IPS-11a (cell line): Measurements from ENCODE around the gene STAU1.
"Not testable (repeated sequence)": the region's sequence is repeated elsewhere in the genome, so short reads cannot be mapped to it uniquely, and the experiment has no call there.

Experiments
- H3K4me3 ChIP-seq: one replicate; pipeline ENCODE4 v1.5.1; 2013; ENCODE audit warnings: low read depth, low read length, control low read depth

STAU1 gene

DNA sequence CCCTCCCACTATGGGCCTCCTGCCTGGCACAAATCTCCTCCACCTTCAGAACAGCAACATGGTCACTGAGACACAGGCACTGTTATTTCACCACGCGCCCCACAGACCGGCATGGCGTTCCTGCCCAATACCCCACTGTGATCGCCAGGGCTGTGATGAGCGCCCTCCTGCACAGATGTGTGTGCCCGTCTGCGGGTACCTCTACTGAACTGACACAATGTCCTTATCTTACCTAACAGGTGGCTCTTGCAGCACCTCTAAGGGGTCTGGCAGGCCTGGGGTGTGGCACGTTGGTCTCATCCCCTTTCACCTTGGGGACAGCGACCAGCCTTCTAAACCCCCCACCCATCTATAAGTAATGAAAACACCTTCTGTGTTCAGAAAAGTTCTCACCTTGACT lies 64.2 kb downstream of the STAU1 start:
- H3K4me3 ChIP-seq, result no peak overlapping the region

DNA sequence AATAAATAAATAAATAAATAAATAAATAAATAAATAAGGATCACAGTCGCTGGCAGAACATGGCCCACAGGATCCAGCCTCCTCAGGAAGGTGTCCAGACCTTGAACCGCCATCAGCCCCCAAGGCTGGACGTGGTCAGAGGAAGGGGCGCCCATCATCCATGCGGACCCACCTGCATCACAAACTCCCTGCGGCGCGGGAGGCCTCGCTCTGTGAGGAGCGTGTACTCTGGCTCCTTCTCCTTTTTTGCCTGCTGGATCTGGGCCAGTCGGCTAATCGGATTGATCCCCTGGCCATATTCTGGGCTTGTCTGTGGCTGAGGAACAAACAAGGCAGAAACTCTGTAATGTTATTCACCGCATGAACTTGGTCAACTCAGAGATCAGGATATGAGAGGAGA lies 65.2 kb downstream of the STAU1 start:
- H3K4me3 ChIP-seq, result no peak overlapping the region

DNA sequence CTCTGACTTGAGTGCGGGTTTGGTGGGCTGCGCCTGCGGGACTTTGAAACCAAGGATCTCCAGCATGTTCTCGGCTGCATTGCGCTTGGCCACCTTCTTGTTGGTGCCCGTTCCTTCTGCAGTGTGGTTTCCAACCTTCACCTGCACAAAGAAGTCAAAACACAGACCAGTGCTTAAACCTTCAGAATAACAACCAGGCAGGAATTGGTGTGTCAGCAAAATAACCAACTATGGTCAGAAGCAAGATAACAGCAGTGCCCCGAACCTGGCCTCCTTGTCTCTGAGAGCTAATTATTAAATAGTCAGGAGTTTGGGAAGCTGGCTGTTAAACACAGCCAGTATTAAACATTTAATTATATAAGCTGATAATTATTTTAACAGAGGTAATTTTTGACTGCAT lies 68.1 kb downstream of the STAU1 start:
- H3K4me3 ChIP-seq, result no peak overlapping the region

DNA sequence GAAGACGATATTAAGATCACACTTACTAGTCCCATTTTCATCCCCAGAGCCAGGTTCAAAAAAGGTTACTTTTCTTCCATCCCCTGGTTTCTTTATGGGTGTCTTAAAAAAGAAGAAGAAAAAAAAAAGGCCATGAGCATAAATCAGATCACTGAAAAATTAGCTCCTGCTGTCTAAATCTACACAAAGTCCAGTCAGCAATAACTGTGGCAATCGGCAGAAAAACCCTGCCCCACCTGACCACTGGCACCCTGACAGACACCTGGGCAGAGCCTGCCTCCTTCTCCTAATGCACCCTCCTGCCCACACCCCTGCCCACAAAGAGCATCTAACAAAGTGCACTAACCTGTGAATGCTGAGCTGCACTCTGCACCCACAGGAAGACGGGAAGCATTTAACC lies 69.8 kb downstream of the STAU1 start:
- no peak overlapping the region for H3K4me3 ChIP-seq

DNA sequence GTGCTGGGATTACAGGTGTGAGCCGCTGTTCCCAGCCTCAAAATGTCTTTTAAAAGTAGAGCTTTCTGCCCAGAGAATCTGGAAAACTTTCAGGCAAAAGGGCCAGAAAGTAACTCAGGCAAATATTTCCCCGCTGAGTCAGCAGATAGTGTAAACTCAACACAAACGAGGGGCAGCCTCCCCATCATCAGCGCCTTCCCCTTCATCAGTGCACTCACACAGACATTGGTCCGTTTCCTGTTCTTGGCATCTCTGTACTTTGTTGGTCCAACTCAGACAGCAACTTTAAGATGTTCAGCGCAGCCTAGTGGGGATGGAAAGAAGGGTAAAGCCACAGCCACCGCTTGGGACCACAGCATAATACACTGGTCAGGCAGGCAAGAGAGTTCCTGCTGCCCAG lies 72.6 kb downstream of the STAU1 start:
- no peak overlapping the region for H3K4me3 ChIP-seq

DNA sequence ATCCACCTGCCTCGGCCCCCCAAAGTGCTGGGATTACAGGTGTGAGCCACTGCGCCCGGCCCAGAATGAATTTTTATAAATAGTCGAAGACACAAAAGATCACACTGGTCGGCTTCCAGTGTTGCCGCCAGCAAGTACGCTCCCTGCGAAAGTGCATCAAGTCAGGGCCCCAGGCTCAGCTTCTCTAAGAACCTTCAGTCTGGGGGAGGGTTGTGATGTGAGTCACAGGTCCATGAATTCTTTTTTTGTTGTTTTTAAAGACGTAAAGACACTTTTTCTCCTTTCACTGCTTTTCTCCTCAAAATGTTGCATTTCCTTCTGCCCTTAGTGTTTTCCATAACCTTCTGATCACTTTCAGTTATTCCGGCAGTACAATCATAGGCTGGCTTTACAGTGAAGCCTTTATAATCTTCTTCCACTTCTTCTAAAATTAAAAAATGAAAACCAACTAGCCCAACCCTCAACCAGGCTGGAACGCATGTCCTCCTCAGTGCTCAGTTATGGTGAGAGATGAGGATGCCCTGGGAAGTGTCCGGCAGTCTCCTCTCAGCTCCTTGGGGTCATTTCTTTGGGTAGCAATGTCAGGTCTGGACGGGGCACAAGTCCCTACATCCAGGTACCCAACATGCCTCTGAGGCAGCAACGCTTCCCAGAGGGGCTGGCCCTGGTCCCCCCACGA lies 75.4 kb downstream of the STAU1 start:
- H3K4me3 ChIP-seq, result no peak overlapping the region

DNA sequence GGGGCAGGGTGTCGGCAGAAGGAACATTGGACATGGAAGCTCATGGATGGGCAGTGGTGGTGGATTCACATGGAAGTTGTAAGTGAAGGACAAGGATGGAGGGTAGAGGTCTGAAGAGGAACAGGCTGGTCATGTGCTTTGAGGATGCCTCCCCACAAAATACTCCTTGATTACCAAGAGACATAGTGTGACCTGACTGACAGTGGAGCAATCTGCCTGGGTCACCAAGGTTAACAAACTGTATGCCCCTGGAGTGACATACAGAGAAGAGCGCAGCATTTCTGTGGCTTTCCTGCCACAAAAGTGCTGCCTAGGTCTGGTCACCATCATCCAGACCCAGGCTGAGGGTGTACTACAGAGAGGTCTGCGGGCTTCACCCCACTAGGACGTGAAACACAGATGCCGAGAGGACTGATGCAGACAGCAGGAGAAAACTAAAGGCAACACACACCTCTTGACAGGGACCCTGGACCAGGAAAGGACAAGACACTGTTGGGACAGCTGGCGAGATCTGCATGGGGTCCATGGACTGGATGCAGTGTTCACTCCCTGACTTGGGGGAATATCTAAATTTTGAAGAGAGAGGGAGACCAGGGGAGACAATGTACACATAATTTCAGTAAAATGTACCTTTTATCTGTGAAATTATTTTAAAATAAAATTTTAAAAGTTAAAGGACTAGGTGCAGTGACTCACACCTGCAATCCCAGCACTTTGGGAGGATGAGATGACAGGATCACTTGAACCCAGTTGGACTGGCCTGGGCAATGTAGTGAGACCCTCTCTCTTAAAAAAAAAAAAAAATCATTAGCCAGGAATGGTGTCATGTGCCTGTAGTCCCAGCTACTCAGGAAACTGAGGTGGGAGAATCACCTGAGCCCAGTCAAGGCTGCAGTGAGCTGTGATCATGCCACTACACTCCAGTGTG lies 77.1 kb downstream of the STAU1 start:
- H3K4me3 ChIP-seq, result no peak overlapping the region

DNA sequence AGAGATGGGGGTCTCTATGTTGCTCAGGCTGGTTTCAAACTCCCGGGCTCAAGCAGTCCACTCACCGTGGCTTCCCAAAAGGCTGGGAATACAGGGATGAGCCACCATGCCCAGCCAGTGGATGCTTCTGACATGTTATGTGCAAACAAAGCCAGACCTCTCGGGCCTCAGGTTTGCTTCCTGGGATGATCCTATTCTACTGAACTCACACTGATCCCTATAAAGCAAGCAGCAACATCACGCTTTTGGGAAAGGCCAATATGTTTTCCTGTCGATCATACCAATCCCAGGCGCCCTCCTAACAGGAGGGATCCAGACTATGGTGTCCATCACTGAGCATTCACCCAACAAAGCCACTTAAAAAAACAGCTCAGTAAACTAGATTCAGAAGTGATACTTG lies 81.8 kb downstream of the STAU1 start:
- no peak overlapping the region for H3K4me3 ChIP-seq

DNA sequence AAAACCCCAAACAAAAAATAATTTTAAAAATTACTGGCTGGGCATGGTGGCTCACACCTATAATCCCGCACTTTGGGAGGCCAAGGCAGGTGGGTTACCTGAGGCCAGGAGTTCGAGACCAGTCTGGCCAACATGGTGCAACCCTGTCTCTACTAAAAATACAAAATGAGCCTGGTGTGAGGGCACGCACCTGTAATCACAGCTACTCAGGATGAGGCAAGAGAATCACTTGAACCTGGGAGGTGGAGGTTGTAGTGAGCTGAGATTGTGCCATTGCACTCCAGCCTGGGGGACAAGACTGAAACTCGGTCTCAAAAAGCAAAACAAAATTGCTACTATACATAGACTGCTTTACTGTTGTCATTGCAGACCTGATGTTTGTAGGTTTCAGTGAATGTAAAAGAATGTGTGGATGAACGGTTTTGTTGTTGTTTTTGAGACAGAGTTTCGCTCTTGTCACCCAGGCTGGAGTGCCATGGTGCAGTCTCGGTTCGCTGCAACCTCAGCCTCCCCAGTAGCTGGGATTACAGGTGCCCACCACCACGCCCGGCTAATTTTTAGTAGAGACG lies 83.1 kb downstream of the STAU1 start:
- H3K4me3 ChIP-seq, result not testable (repeated sequence)

DNA sequence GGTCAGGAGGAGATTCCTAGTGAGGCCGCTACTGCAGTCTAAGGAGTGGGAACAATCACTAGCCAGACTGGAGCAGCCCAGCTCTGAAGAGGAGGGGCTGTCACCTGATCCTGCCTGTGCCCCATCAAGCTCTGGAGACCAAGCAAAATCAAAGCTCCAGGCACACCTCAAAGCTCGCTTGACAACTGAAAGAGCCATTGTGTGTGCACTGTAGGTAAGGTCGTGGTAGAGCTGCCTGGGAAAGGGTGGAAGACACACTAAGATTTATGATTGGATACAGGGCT lies 83.8 kb downstream of the STAU1 start:
- H3K4me3 ChIP-seq, result no peak overlapping the region

DNA sequence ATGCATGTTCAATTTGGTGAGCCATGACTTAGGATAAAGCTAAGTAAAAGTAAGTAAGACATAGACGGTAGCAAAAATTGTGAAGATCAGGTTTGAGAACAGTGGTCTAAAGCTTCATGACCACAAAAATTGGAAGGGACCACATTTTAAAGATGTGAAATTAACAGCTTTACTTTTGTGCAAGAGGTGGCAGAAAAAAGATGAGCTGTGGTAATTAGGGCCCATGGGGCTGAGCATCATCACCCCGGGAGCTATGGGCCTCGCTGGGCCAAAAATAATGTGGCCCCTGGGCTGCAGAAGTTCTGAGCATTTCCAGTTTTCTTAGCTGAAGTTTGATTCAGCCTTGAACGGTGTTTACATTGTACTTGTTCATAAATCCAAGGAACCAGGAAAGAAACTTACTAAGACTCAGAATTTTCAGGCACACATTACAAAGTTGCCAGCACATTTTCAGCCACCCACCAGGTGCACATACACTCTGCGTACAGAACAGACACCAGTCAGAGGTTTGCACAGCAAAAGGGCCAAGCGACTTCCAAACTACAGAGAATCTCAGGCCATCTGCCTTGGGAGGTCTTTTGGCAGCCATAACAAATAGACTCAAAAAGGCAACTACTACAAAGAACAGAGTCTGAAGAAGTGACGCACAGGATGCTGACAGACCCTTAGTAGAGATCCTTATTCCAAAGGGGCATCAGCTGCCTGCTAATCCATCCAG lies 84.3 kb downstream of the STAU1 start:
- no peak overlapping the region for H3K4me3 ChIP-seq

DNA sequence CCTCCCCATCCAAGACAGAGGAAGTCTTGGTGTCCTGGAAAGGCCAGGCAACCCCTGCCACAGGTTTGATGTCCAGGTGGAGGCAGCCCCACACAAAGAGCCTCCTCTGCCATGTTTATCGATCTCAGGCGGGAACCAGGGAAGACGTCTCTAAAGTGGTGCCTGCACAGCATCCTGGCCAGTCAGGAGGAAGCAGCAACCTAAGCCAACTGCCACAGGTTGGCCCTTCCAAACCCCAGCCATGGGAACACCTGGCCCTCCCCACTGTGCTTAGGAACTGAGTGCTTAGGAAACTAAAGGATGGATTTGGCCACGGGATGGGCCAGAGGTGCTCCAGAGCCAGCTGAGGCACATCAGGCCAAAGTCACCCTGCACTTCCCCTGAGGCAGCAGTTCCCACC lies 85.1 kb downstream of the STAU1 start:
- H3K4me3 ChIP-seq, result no peak overlapping the region

DNA sequence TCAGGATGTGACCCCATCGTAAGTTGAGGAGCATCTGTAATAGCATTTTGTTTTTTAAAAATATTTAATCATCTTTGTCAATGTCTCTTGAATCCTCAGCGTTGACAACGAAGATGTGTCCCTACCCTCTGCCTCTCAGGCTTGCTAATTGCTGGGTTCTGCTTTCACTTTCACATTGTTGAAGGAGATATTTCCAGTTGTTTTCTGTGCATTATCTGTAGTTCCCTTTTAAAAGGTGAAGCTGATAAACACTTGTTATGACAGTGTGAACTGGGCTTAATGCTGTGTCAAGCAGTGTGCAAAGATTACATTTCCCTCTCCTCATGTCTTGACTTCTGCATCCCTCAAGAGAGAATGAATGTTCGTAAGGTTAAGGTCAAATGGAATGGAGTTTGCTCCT lies 87.2 kb downstream of the STAU1 start:
- H3K4me3 ChIP-seq, result no peak overlapping the region

DNA sequence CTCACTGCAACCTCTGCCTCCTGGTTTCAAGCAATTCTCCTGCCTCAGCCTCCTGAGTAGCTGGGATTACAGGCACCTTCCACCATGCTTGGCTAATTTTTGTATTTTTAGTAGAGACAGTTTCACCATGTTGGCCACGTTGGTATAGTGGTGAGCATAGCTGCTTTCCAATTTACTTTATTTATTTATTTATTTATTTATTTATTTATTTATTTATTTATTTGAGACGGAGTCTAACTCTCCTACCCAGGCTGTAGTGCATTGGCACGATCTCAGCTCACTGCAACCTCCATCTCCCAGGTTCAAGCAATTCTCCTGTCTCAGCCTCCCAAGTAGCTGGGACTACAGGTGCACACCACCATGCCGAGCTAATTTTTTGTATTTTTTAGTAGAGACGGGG lies 87.8 kb downstream of the STAU1 start:
- H3K4me3 ChIP-seq, result not testable (repeated sequence)

DNA sequence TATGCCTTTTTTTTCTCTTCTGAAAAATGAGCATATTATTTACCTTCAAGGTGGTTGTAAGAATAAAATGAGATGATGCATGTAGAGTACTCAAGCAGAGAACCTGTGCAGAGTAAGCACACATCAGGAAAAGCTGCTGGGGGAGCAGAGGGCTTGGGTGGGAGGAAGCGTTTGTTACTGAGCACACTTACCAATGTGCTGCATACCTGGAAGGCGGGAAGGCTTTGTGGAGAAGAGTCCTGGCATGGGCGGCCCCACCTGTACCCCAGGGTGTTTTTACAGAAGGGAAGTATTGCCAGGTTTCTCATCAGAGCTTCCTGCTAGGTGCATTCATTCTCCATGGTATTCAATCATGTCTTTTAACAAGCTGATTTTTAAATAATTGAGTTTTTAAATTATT lies 89.1 kb downstream of the STAU1 start:
- no peak overlapping the region for H3K4me3 ChIP-seq

DNA sequence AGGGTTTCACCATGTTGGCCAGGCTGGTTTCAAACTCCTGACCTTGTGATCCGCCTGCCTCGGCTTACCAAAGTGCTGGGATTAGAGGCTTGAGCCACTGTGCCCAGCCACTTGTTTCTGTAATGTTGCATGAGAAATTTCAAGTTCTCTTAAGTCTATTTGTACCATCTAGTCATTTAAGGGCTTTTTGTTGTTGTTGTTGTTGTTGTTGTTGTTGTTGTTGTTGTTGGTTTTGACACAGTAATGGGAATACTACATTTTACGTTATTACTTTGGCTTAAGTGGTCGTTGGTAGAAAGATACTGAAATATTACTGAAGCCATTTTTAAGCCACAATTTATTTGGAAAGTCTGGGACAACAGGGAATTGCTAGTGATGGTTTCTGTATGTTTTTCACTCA lies 90.0 kb downstream of the STAU1 start:
- no peak overlapping the region for H3K4me3 ChIP-seq

DNA sequence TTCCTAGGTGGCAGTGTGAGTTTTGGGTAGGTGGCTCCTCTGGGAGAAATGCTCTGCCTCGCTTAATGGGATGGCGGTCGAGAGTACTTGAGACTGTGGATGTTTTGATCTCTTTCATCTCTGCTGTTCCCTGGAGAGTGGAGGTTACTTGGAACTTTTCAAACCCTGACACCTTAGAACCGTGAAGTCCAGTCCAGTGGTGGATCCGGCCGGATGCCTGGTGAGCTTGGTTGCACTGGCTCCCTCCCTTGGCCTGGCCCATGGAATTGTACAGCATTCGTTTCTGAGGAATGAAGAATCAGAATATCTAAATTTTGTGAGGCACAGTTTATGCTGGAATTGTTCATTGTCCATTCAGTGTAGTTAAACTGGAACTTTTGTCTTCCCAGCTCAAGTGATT lies 91.0 kb downstream of the STAU1 start:
- no peak overlapping the region for H3K4me3 ChIP-seq

DNA sequence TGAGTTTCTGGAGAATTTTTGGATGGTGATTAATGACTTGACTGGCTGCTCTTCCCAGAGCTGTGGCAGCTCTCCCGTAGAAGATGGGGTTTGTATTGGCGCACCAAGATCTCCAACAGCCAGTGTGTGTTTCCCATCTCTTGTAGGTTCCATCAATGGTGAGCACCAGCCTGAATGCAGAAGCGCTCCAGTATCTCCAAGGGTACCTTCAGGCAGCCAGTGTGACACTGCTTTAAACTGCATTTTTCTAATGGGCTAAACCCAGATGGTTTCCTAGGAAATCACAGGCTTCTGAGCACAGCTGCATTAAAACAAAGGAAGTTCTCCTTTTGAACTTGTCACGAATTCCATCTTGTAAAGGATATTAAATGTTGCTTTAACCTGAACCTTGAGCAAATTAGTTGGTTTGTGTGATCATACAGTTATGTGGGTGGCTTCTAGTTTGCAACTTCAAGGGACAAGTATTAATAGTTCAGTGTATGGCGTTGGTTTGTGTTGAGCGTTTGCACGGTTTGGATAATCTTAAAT lies 91.9 kb downstream of the STAU1 start:
- no peak overlapping the region for H3K4me3 ChIP-seq

DNA sequence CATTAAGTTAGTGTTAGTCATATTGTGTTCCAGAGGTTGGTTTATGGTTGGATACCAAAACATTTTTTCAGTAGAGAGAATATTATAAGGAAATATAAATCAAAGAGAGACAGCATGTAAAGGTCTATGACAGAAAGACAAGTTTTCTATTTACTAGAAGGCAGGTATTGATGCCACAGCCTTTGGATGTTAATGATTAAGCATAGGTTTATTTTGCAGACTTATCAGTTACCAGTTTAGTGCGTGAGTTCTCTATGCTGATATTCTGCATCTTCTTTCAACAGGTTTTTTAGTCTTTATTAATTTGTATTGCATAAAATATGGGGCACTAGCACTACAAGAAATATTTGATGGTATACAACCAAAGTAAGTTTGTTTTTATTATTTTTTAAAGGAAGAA lies 96.4 kb downstream of the STAU1 start:
- H3K4me3 ChIP-seq, result no peak overlapping the region

DNA sequence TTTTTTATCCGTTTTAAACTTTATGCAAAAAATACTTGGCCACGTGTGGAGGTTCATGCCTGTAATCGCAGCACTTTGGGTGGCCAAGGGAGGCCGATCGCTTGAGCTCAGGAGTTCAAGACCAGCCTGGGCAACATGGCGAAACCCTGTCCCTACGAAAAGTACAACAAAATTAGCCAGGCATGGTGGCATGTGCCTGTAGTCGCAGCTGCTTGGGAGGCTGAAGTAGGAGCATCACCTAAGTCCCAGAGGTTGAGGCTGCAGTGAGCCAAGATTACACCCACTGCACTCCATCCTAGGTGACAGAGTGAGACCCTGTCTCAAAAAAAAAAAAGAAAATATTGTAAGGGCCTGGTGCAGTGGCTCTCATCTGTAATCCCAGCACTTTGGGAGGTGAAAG lies 97.0 kb downstream of the STAU1 start:
- no peak overlapping the region for H3K4me3 ChIP-seq

DNA sequence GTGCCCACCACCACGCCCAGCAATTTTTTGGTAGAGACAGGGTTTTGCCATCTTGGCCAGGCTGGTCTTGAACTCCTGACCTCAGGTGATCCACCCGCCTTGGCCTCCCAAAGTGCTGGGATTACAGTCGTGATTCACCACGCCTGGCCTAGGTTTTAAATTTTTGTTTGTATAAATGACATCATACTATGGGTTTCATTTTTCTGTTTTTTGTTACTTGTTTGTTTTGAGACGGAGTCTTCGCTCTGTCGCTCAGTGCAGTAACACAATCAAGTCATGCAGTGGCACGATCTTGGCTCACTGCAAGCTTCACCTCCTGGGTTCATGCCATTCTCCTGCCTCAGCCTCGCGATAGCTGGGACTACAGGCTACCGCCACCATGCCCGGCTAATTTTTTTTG lies 105.8 kb downstream of the STAU1 start:
- H3K4me3 ChIP-seq, result not testable (repeated sequence)

DNA sequence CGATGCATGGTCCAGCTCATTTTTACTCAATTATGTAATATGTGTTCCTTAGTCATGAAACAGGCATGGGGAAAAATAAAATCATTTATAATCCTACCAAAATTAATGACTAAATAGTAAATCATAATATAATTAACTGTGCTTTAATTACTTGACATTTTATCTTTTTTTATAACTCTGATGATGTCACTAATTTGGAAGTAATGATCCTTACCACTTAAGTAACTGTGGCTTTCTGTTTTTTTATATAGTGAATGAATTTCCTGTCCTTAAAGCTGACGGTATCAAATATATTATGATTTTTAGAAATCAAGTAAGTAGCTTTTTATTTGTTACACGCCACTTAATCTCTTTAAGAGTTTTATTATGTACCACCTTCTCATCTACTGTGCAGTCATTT lies 109.8 kb downstream of the STAU1 start:
- no peak overlapping the region for H3K4me3 ChIP-seq
